ENCODE measurements around the gene MPC2.

GRCh38 chr1:167947733-167948132 is 10.9 kb upstream of the MPC2 start:
- TF ChIP-seq POLR2AphosphoS5 (IDR thresholded peaks at IDR 0.05; ENCODE audit: borderline replicate concordance, low read depth, low read length), result no peak
- TF ChIP-seq EZH2 (IDR thresholded peaks at IDR 0.05), result no peak
- no peak for TF ChIP-seq FOXP2 (optimal IDR thresholded peaks at IDR 0.05; ENCODE audit: control extremely low read depth, extremely low read length, insufficient read depth)
